Vagina (tissue), 2 donors: ENCODE measurements around the gene PLCG1. TPM values are rescaled to one million over a fixed set of nuclear protein-coding genes. Genes with fewer than 3 reads are reported as not detected.

Source experiments
- DNase-seq, 2 donors: peaks; one replicate each; pipeline ENCODE4 v3.0.0-alpha.2; 2017; ENCODE audit errors: extremely low spot score in 2 of 2
- H3K27ac ChIP-seq: fragments of 200-600 bp; sonication (generic); one replicate; pipeline ENCODE4 v1.5.1; 2019
- H3K27me3 ChIP-seq: fragments of 200-600 bp; sonication (generic); one replicate; pipeline ENCODE4 v1.5.1; 2019
- H3K36me3 ChIP-seq, 2 donors: fragments of 200-600 bp; sonication (generic); one replicate each; pipeline ENCODE4 v1.5.1; 2017 to 2019
- H3K4me1 ChIP-seq: fragments of 200-600 bp; sonication (generic); one replicate; pipeline ENCODE4 v1.5.1; 2019
- H3K4me3 ChIP-seq, 2 donors: fragments of 200-600 bp; sonication (generic); 1 replicate in 1 of 2; 2 replicates in 1 of 2; pipeline ENCODE4 v1.5.1; 2016 to 2019
- H3K9me3 ChIP-seq: fragments of 200-600 bp; sonication (generic); one replicate; pipeline ENCODE4 v1.5.1; 2019
- CTCF ChIP-seq, 3 experiments: fragments of 450-650 bp in 2 of 3; fragments of 200-600 bp in 1 of 3; sonication (generic) in 1 of 3; IDR thresholded peaks; one replicate each; pipeline ENCODE4 v1.5.1; 2017 to 2019; ENCODE audit warnings: antibody characterized with exemption in 3 of 3, mild to moderate bottlenecking in 2 of 3, moderate library complexity in 2 of 3
- POLR2A ChIP-seq, 2 donors: fragments of 450-650 bp; IDR thresholded peaks; one replicate each; pipeline ENCODE4 v1.6.1; 2017; ENCODE audit warnings: antibody characterized with exemption in 2 of 2, mild to moderate bottlenecking in 2 of 2, moderate library complexity in 2 of 2
- POLR2AphosphoS5 ChIP-seq, 2 donors: sonication (generic); formaldehyde crosslinking; IDR thresholded peaks; one replicate each; pipeline ENCODE4 v1.9.0; 2017; ENCODE audit warnings: antibody characterized with exemption in 2 of 2, mild to moderate bottlenecking in 2 of 2, low read depth in 1 of 2; ENCODE audit not compliant: insufficient read depth in 1 of 2
- intact Hi-C: fragments of 100-400 bp; cut with DNase I; formaldehyde crosslinking; loops from one replicate; pipeline ENCODE4 v1.15.1; 2023
- total RNA-seq: library from RNA; depleted of rRNA; stranded (reverse); fragments of >200 nt; gene quantifications from one replicate; pipeline ENCODE4 v1.2.3, GENCODE V29; 2016

PLCG1 gene
- 138 TPM for total RNA-seq

DNA sequence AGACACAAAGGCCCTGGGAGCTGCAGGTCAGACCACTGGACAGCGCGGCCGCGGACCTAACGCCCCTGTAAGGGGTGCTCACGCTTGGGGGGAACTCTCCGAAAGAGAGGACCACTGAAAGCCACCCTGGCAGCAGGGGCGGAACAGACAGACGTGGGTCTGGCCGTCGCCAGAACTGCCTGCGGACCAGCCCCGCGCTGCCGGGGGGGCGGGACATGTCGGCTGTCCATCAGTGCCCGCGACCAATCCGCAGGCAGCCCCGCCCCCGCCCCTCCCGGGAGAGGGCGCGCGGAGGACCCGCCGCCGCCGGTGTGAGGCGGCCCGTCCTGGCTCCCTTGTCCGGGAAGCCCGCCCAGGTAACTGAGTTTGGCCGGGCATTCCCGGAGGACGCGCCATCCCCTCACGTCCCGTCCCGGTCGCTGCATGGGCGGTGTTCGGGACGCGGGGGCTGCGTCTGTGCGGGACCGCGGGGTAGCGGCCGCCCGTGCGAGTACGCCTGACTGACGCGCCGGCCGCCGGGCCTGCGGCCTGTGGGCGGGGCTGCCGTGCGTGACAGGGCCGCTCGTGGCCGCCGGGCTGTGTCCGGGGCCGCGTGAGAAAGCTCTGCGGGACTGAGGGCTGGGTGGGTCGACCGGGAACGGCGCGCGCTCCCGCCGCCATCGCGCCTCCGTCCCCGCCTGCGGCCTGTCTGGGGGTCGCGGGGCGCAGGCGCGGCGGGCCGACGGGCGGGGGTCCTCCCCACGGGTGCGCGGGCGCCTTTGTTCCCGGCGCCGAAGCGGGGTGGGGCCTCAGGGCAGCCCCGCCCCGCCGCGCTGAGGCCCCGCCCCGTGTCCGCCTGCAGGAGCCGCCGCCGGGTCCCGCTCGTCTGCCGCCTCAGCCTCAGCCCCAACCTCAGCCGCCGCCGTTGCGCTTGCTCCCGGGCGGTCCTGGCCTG lies at the start of gene PLCG1:
TSS of gene PLCG1 (plus strand) at position 864 of the 934 bp plus-strand sequence. CDS start 99 bp downstream, outside the sequence.
- no peak for DNase-seq
- peaks cover 68% of the 10 kb centered on the region for H3K4me1 ChIP-seq
- H3K36me3 ChIP-seq: no peaks in the 10 kb centered on the region
- no peak for TF ChIP-seq CTCF (IDR thresholded peaks at IDR 0.05)
- TF ChIP-seq POLR2AphosphoS5 (IDR thresholded peaks at IDR 0.05; ENCODE audit: insufficient read depth in 1 of 2, low read depth in 1 of 2): peak in 1 of 2 donors; percentile 81
- peak in 1 of 2 donors; percentile 66 for TF ChIP-seq POLR2A (IDR thresholded peaks at IDR 0.05)
- no peaks in the 10 kb centered on the region for H3K27me3 ChIP-seq
- no peaks in the 10 kb centered on the region for H3K9me3 ChIP-seq
- peak within 1 kb of the TSS; percentile 98 for H3K27ac ChIP-seq
- intact Hi-C loops: no loop called here
- H3K4me3 ChIP-seq: peak within 1 kb of the TSS; percentile 86 to 91

DNA sequence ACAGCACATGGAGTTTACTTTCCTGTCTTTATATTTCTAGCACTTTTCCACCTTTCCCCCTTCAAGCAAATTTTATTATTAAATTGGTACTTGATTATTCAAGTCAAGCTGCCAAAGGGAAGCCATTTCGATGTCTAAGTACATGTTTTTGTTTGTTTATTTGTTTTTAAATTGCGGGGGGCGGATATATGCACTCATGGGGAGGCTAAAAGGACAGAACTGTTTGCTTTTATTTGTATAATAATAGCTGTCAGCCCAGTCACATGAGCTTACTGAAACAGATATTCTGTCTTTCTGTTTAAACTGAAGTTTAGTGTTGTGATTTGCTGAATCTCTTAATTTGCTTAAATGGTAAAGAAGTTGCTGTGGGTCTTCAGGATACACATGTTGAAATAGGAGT lies 49.6 kb upstream of the PLCG1 start:
- TF ChIP-seq CTCF (IDR thresholded peaks at IDR 0.05) (no peak), POLR2AphosphoS5 (IDR thresholded peaks at IDR 0.05; ENCODE audit: insufficient read depth in 1 of 2, low read depth in 1 of 2) (no peak), POLR2A (IDR thresholded peaks at IDR 0.05) (no peak)
- Histone ChIP-seq H3K36me3 (peaks cover 0 to 51% of the 10 kb centered on the region in 2 donors), H3K4me3 (no peak overlapping the region), H3K4me1 (peaks cover 11% of the 10 kb centered on the region), H3K27ac (no peak overlapping the region), H3K27me3 (no peaks in the 10 kb centered on the region), H3K9me3 (no peaks in the 10 kb centered on the region)
- DNase-seq: no peak
- intact Hi-C loops: no loop called here

- TF ChIP-seq CTCF (IDR thresholded peaks at IDR 0.05) (no peak), POLR2AphosphoS5 (IDR thresholded peaks at IDR 0.05; ENCODE audit: insufficient read depth in 1 of 2, low read depth in 1 of 2) (no peak), POLR2A (IDR thresholded peaks at IDR 0.05) (no peak)
- H3K4me3 ChIP-seq: no peak overlapping the region
- H3K4me1 ChIP-seq: peaks cover 11% of the 10 kb centered on the region
- peaks cover 0 to 51% of the 10 kb centered on the region in 2 donors for H3K36me3 ChIP-seq
- H3K27ac ChIP-seq: no peak overlapping the region
- intact Hi-C loops: no loop called here
- no peak for DNase-seq
- H3K9me3 ChIP-seq: no peaks in the 10 kb centered on the region
- no peaks in the 10 kb centered on the region for H3K27me3 ChIP-seq
These were observed 47.8 kb upstream of the PLCG1 start for GRCh38 chr20:41089555-41089954.

DNA sequence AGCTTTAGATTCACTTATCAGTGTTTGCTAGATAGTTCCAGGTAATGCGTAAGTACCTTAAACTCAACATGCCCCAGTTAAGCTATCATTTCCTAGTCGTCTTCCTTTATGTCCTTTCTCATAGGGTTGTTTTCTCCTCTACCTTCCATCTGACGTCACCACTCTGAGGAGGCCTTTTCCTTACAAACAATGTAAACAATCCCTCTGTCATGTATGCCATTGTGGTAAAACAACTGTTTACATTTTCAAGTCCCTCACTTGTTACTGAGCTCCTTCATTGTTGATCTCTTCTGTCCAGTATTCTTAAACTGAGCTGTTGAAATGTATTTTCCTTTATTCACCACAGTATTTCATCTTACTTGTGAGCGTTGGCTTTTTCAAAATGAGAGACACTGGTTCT lies 45.4 kb upstream of the PLCG1 start:
- Histone ChIP-seq H3K4me3 (no peak overlapping the region), H3K36me3 (peaks cover 0 to 40% of the 10 kb centered on the region in 2 donors), H3K27me3 (no peaks in the 10 kb centered on the region), H3K9me3 (no peaks in the 10 kb centered on the region), H3K27ac (no peak overlapping the region), H3K4me1 (peaks cover 5% of the 10 kb centered on the region)
- no peak for DNase-seq
- TF ChIP-seq POLR2A (IDR thresholded peaks at IDR 0.05): no peak
- no peak for TF ChIP-seq CTCF (IDR thresholded peaks at IDR 0.05)
- TF ChIP-seq POLR2AphosphoS5 (IDR thresholded peaks at IDR 0.05; ENCODE audit: insufficient read depth in 1 of 2, low read depth in 1 of 2): no peak
- intact Hi-C loops: loop anchor here (5.0 kb wide), 1 partner anchor 100 kb away; no protein-coding TSS in a partner anchor
